ENCODE results near the gene E2F4. TPM values are rescaled to one million over a fixed set of nuclear protein-coding genes. Genes with fewer than 3 reads are reported as not detected.

The E2F4 gene
- total and polyA plus RNA-seq, 7 donors, result 40.0 to 85.9 (median 69.8) TPM

DNA sequence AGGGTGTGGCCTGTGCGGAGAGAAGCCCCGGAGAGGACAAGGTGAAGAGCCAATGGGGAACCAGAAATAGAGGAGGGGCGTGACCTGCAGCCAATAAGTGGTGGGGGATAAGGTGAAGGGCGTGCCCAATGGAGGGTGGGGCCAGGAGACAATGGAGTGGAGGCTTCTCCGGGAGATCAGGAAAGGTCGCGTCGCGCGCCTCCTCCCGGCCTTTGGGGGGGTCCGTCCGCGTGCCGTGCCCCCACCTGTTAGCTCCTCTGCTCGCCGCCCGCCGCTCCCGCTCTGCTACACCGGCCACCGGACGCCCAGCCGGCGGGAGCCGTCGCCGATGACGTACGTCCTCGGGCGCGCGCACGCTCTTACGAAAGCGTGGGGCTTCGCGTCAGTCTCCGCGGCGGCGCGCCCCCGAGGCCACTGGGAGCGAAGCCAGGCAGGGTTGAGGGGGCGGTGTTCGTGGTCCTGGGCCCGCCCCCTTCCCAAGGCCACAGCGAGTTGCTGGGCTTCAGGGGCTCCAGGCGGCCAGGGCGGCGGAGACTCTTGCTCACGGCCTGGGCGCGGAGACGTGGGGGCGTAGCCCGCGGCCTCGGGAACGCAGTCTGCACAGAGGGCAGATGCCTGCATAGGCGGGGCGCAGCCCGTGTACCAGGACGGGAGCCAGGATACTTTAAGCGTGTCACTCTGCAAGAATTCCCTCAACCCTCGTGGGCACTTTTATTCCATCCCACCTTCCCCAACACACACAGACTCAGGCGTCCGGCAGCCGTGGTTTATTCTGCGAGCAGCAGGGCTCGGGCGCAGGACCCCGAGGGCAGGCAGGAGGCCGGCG lies 8.1 kb upstream of the E2F4 start, which contains the start of gene MATCAP1:
TSS of gene MATCAP1 (minus strand) at position 337 of the 826 bp plus-strand sequence. CDS start 3,353 bp downstream, outside the sequence.
- peaks cover 0 to 39% (median 32%) of the 10 kb centered on the region in 4 donors for H3K4me1 ChIP-seq
- H3K9me3 ChIP-seq, result no peaks in the 10 kb centered on the region
- TF ChIP-seq EP300 (IDR thresholded peaks at IDR 0.05), result peak in 2 of 4 donors; percentile 41 to 55
- peak; percentile 45 to 83 (median 67) for TF ChIP-seq POLR2AphosphoS5 (IDR thresholded peaks at IDR 0.05)
- peak in 1 of 2 donors; percentile 41 for TF ChIP-seq POLR2A (IDR thresholded peaks at IDR 0.05)
- TF ChIP-seq, protein P1, sequence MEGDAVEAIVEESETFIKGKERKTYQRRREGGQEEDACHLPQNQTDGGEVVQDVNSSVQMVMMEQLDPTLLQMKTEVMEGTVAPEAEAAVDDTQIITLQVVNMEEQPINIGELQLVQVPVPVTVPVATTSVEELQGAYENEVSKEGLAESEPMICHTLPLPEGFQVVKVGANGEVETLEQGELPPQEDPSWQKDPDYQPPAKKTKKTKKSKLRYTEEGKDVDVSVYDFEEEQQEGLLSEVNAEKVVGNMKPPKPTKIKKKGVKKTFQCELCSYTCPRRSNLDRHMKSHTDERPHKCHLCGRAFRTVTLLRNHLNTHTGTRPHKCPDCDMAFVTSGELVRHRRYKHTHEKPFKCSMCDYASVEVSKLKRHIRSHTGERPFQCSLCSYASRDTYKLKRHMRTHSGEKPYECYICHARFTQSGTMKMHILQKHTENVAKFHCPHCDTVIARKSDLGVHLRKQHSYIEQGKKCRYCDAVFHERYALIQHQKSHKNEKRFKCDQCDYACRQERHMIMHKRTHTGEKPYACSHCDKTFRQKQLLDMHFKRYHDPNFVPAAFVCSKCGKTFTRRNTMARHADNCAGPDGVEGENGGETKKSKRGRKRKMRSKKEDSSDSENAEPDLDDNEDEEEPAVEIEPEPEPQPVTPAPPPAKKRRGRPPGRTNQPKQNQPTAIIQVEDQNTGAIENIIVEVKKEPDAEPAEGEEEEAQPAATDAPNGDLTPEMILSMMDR (IDR thresholded peaks at IDR 0.05), result no peak
- H3K36me3 ChIP-seq, result no peaks in the 10 kb centered on the region
- H3K27ac ChIP-seq, result peak within 1 kb of the TSS; percentile 91 to 96 (median 94)
- no peaks in the 10 kb centered on the region for H3K27me3 ChIP-seq
- DNase-seq, result peak; percentile 98
- intact Hi-C loops (cut with DNase I), result loop anchor here (1.0 kb wide), 1 partner anchor 61 kb away; no protein-coding TSS in a partner anchor
- WGBS, 2 donors, result 0% methylated on average over 77 of the region's 77 CpGs
- H3K4me3 ChIP-seq, result peak within 1 kb of the TSS; percentile 68 to 79 (median 73)

DNA sequence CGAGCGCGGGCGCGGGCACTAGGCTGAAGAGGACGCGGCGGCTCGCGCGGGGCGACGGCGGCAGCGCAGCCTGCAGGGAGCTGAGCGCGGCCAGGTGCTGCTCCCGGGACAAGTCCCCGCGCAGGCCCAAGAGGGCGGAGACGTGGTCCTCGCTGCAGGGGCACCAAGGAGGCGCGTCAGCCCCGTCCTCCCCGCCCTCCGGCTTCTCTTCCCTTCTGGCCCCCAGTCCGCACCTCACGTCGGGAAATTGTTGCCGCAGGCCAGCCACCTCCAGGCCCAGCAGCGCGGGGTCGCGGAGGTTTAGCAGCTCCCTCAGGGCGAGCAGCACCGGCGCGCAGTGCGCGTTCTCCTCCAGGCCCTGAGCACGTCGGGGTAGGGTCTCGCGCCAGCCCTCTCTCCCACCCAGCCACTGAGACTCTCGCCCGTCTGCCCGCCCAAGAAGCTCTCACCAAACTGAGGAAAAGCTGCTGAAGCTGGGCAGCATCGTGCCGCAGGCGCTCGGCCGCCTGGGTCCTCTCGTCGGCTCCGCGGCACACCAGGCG lies 7.4 kb upstream of the E2F4 start:
- intact Hi-C loops (cut with DNase I), result no loop called here
- H3K9me3 ChIP-seq, result no peaks in the 10 kb centered on the region
- no peaks in the 10 kb centered on the region for H3K27me3 ChIP-seq
- H3K36me3 ChIP-seq, result no peaks in the 10 kb centered on the region
- no peak for TF ChIP-seq POLR2AphosphoS5 (IDR thresholded peaks at IDR 0.05)
- TF ChIP-seq EP300 (IDR thresholded peaks at IDR 0.05), result no peak
- TF ChIP-seq, protein P1 (IDR thresholded peaks at IDR 0.05), result no peak
- no peak for TF ChIP-seq POLR2A (IDR thresholded peaks at IDR 0.05)
- 6 to 8% methylated on average over 59 of the region's 59 CpGs for WGBS, 2 donors
- peak overlapping the region; percentile 68 to 79 (median 73) for H3K4me3 ChIP-seq
- H3K27ac ChIP-seq, result peak overlapping the region; percentile 91 to 96 (median 94)
- H3K4me1 ChIP-seq, result peaks cover 0 to 38% (median 31%) of the 10 kb centered on the region in 4 donors
- no peak for DNase-seq

GRCh38 chr16:67184995-67185650 lies 6.8 kb upstream of the E2F4 start:
- Histone ChIP-seq H3K4me1 (peaks cover 0 to 38% (median 31%) of the 10 kb centered on the region in 4 donors), H3K27ac (peak overlapping the region; percentile 91 to 96 (median 94)), H3K27me3 (no peaks in the 10 kb centered on the region), H3K4me3 (peak overlapping the region in 3 of 4 donors; percentile 68 to 79 (median 73)), H3K9me3 (no peaks in the 10 kb centered on the region), H3K36me3 (no peaks in the 10 kb centered on the region)
- WGBS, 2 donors, result 14 to 15% methylated on average over 43 of the region's 43 CpGs
- intact Hi-C loops (cut with DNase I), result loop anchor here (1.0 kb wide), 2 partner anchors 30 to 207 kb away; no protein-coding TSS in a partner anchor
- DNase-seq, result peak; percentile 96
- TF ChIP-seq POLR2AphosphoS5 (IDR thresholded peaks at IDR 0.05), result peak in 2 of 4 donors; percentile 56 to 65
- no peak for TF ChIP-seq EP300 (IDR thresholded peaks at IDR 0.05)
- no peak for TF ChIP-seq POLR2A (IDR thresholded peaks at IDR 0.05)
- TF ChIP-seq, protein P1 (IDR thresholded peaks at IDR 0.05), result peak; percentile 76 to 85 (median 82)

DNA sequence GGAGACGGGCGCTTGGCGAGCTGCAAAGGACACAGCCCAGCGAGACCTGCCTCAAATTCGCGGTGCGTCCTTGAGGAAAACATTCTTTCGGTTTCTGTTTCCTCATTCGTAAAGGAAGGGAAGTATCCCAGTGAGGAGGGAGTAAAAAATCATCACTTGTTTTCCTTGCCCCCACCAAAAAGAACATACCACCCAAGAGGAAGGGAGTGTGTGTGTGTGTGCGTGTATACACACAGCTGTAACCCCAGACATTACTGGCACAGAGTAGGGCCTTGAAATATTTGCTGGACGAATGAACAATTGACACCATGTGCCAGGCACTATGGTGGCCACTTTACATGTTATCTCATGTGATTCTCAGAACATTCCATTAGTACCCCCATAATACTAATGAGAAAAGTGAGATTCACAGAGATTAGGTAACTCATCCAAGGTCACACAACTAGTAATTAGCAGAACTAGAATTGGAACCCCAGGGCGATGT lies 6.3 kb upstream of the E2F4 start:
- no peaks in the 10 kb centered on the region for H3K9me3 ChIP-seq
- intact Hi-C loops (cut with DNase I), result loop anchor here (1.0 kb wide), 2 partner anchors 30 to 207 kb away; no protein-coding TSS in a partner anchor
- H3K27me3 ChIP-seq, result no peaks in the 10 kb centered on the region
- H3K27ac ChIP-seq, result no peak overlapping the region
- 8 to 11% methylated on average over 12 of the region's 12 CpGs for WGBS, 2 donors
- no peak for DNase-seq
- peaks cover 0 to 38% (median 31%) of the 10 kb centered on the region in 4 donors for H3K4me1 ChIP-seq
- peak overlapping the region in 2 of 4 donors; percentile 2 to 73 for H3K4me3 ChIP-seq
- no peak for TF ChIP-seq EP300 (IDR thresholded peaks at IDR 0.05)
- TF ChIP-seq, protein P1 (IDR thresholded peaks at IDR 0.05), result peak in 1 of 4 experiments; percentile 4
- no peak for TF ChIP-seq POLR2A (IDR thresholded peaks at IDR 0.05)
- no peaks in the 10 kb centered on the region for H3K36me3 ChIP-seq
